K562 (cell line): ENCODE measurements around the gene CISD2. TPM values are rescaled to one million over a fixed set of nuclear protein-coding genes. Genes with fewer than 3 reads are reported as not detected.

Source experiments
- ADNP ChIP-seq: fragments of 200-800 bp; sonication (Bioruptor generic); IDR thresholded peaks from 2 replicates; pipeline ENCODE4 v1.6.1; 2016; ENCODE audit warnings: missing genetic modification characterization, missing compliant biosample characterization
- ARID1B ChIP-seq: fragments of 450-650 bp; IDR thresholded peaks from 2 replicates; pipeline ENCODE4 v1.6.1; 2016; ENCODE audit warnings: antibody characterized with exemption, mild to moderate bottlenecking, inconsistent platforms
- CEBPG ChIP-seq, 3 experiments: fragments of 200-800 bp in 1 of 3; sonication (Bioruptor generic) in 1 of 3; sonication (generic) in 1 of 3; formaldehyde crosslinking in 1 of 3; IDR thresholded peaks in 2 of 3; conservative IDR thresholded peaks in 1 of 3; 2 replicates each; pipeline versions ENCODE4 v1.6.1 to v1.8.0; 2016 to 2022; ENCODE audit warnings: missing compliant biosample characterization in 2 of 3, missing genetic modification characterization in 2 of 3, mild to moderate bottlenecking in 1 of 3, missing genetic modification reagents in 1 of 3
- DDX20 ChIP-seq: fragments of 450-650 bp; IDR thresholded peaks from 2 replicates; pipeline ENCODE4 v1.6.1; 2016; ENCODE audit warnings: missing genetic modification characterization, low read depth, mild to moderate bottlenecking, missing compliant biosample characterization, moderate library complexity
- DMBX1 ChIP-seq: fragments of 250-450 bp; sonication (Bioruptor Pico); IDR thresholded peaks from 2 replicates; pipeline ENCODE4 v1.8.0; 2022; ENCODE audit warnings: inconsistent platforms, mild to moderate bottlenecking, moderate library complexity, borderline replicate concordance
- ETV1 ChIP-seq: fragments of 450-650 bp; conservative IDR thresholded peaks from 2 replicates; pipeline ENCODE4 v1.6.1; 2016; ENCODE audit warnings: missing genetic modification characterization, control low read depth, low read depth, missing compliant biosample characterization
- HMG20A ChIP-seq: fragments of 450-650 bp; formaldehyde crosslinking; conservative IDR thresholded peaks from 2 replicates; pipeline ENCODE4 v1.4.0; 2020; ENCODE audit warnings: mild to moderate bottlenecking, mixed read lengths
- RBBP5 ChIP-seq: fragments of 200-600 bp; sonication (generic); IDR thresholded peaks from 2 replicates; pipeline ENCODE4 v1.6.1; 2012; ENCODE audit warnings: borderline replicate concordance, mild to moderate bottlenecking, low read length, control low read depth, inconsistent platforms; ENCODE audit not compliant: insufficient read depth, poor library complexity, severe bottlenecking
- RBM39 ChIP-seq: fragments of 200-400 bp; formaldehyde crosslinking; optimal IDR thresholded peaks from 2 replicates; pipeline ENCODE3; 2018; ENCODE audit warnings: low read depth, low read length
- RFX5 ChIP-seq: IDR thresholded peaks from 2 replicates; pipeline ENCODE4 v1.6.1; 2011; ENCODE audit warnings: low read depth, mild to moderate bottlenecking, improper control_type of control experiment, low read length
- TBP ChIP-seq: optimal IDR thresholded peaks from 2 replicates; pipeline ENCODE3; 2011; ENCODE audit warnings: low read depth, low read length, improper control_type of control experiment
- ZKSCAN1 ChIP-seq: fragments of 150-350 bp; IDR thresholded peaks from 2 replicates; pipeline ENCODE4 v1.6.1; 2016; ENCODE audit warnings: low read depth, low read length
- ZNF239 ChIP-seq: fragments of 250-450 bp; sonication (Bioruptor Pico); IDR thresholded peaks from 2 replicates; pipeline ENCODE4 v1.4.0; 2020; ENCODE audit warnings: mild to moderate bottlenecking
- ZNF316 ChIP-seq: fragments of 450-650 bp; IDR thresholded peaks from 2 replicates; pipeline ENCODE4 v1.6.1; 2016
- ZNF436 ChIP-seq: fragments of 250-450, 450-650 bp; sonication (Bioruptor Pico); formaldehyde crosslinking; IDR thresholded peaks from 2 replicates; pipeline ENCODE4 v1.7.0; 2020; ENCODE audit warnings: mild to moderate bottlenecking
- ZNF780A ChIP-seq: fragments of 250-450 bp; sonication (Bioruptor Pico); IDR thresholded peaks from 2 replicates; pipeline ENCODE4 v1.5.0; 2021; ENCODE audit warnings: mild to moderate bottlenecking
- polyA plus RNA-seq, 8 experiments: library from polyadenylated mRNA; depleted of rRNA in 4 of 8; stranded (reverse) in 5 of 8; unstranded in 3 of 8; fragments of >200 nt; fragmentation: Nextera tagmentation in 2 of 8; fragmentation: Illumina TruSeq in 1 of 8; extraction: Ambion mirVana in 2 of 8; extraction: Trizol in 1 of 8; gene quantifications; 2 replicates each; pipeline versions ENCODE4 v1.2.1 to v1.2.3, GENCODE V29; 2011 to 2014; ENCODE audit warnings: inconsistent platforms in 1 of 8, missing spikeins in 1 of 8
- total RNA-seq, 7 experiments: library from RNA; depleted of rRNA in 6 of 7; stranded (reverse); fragments of >200 nt in 6 of 7; fragmentation: Illumina TruSeq in 2 of 7; extraction: Trizol in 2 of 7; gene quantifications; 2 replicates each; pipeline versions ENCODE4 v1.2.1 to v1.2.3, GENCODE V29; 2011 to 2021; ENCODE audit warnings: low replicate concordance in 1 of 7
- TF ChIP-seq, protein P1 (sequence below), 3 experiments: IDR thresholded peaks in 2 of 3; conservative IDR thresholded peaks in 1 of 3; 2 replicates each; pipeline ENCODE4 v1.5.1; 2011 to 2012; ENCODE audit warnings: low read length in 3 of 3, mild to moderate bottlenecking in 3 of 3, control low read depth in 2 of 3, improper control_type of control experiment in 1 of 3, inconsistent platforms in 1 of 3, low read depth in 1 of 3, mixed read lengths in 1 of 3, moderate library complexity in 1 of 3; ENCODE audit not compliant: insufficient read depth in 2 of 3
- TF ChIP-seq, protein P2 (sequence below): fragments of 450-650 bp; formaldehyde crosslinking; IDR thresholded peaks from 2 replicates; pipeline ENCODE4 v1.4.0; 2020; ENCODE audit warnings: mild to moderate bottlenecking
- TF ChIP-seq, protein P3 (sequence below): fragments of 250-450 bp; sonication (Bioruptor Pico); IDR thresholded peaks from 2 replicates; pipeline ENCODE4 v1.4.0; 2020; ENCODE audit warnings: mild to moderate bottlenecking, moderate library complexity

The CISD2 gene
- total and polyA plus RNA-seq, 9 of the 15 experiments (the other 6 are each of a cell fraction or from before 2014, with no cell fraction given): 37.8 to 91.4 (median 59.8) TPM

DNA sequence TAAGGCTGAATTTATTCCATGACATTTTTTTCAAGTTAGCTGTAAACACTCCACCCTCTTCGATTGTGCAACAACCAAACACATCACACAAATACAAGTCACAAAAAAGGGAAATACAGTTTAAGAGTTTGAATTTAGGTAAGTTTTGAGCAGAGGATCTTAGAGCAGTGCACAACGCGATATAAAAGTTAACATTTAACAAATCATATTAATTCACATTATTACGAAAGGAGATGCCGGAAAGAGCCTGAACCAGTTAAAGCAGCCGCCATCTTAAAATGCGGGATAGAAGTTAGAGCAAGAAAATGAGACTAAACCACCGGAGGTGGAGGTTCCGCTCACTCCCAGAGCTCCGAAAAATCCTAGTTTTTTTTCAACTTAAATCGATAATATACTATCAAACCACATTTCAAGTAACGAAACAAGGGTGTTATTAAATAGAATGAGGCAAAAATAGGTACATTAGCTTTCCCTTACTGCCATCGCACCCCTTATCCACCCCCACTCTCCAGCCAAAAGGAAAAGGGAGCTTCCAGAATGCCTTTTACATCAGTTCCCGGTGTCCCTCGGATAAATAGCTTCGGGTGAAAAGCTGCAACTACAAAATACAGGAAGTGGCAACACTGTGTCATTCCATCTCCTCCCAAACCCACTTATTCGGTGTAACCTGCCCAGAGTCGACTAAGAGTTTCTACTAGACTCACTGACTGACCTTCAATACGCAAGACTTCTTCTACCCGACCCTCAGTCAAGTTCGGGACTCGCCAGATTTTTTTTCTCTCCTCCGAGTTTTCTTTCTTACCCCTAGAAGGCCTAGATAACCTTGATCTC, 43.3 kb upstream of the CISD2 start (continued):
- TF ChIP-seq TBP: peak; percentile 10
- TF ChIP-seq DMBX1: no peak
- TF ChIP-seq, protein P1, sequence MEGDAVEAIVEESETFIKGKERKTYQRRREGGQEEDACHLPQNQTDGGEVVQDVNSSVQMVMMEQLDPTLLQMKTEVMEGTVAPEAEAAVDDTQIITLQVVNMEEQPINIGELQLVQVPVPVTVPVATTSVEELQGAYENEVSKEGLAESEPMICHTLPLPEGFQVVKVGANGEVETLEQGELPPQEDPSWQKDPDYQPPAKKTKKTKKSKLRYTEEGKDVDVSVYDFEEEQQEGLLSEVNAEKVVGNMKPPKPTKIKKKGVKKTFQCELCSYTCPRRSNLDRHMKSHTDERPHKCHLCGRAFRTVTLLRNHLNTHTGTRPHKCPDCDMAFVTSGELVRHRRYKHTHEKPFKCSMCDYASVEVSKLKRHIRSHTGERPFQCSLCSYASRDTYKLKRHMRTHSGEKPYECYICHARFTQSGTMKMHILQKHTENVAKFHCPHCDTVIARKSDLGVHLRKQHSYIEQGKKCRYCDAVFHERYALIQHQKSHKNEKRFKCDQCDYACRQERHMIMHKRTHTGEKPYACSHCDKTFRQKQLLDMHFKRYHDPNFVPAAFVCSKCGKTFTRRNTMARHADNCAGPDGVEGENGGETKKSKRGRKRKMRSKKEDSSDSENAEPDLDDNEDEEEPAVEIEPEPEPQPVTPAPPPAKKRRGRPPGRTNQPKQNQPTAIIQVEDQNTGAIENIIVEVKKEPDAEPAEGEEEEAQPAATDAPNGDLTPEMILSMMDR (IDR thresholded peaks at IDR 0.05 in 2 of 3, conservative IDR thresholded peaks at IDR 0.05 in 1 of 3; ENCODE audit: insufficient read depth in 2 of 3, low read depth in 1 of 3, low read length in 3 of 3): no peak
- no peak for TF ChIP-seq ZNF239
- TF ChIP-seq, protein P2, sequence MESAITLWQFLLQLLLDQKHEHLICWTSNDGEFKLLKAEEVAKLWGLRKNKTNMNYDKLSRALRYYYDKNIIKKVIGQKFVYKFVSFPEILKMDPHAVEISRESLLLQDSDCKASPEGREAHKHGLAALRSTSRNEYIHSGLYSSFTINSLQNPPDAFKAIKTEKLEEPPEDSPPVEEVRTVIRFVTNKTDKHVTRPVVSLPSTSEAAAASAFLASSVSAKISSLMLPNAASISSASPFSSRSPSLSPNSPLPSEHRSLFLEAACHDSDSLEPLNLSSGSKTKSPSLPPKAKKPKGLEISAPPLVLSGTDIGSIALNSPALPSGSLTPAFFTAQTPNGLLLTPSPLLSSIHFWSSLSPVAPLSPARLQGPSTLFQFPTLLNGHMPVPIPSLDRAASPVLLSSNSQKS (CRISPR knock-in tag): no peak
- TF ChIP-seq ZNF436 (CRISPR knock-in tag): no peak
- no peak for TF ChIP-seq ADNP (tag)
- TF ChIP-seq ZKSCAN1: no peak
- no peak for TF ChIP-seq ZNF316
- peak; percentile 10; the same call in 1 of the 2 replicates for TF ChIP-seq ETV1 (tag)
- no peak for TF ChIP-seq ARID1B
- peak; percentile 87 for TF ChIP-seq CEBPG (CRISPR knock-in tag; IDR thresholded peaks at IDR 0.05)
- peak; percentile 91 to 99 for TF ChIP-seq CEBPG (tag; conservative IDR thresholded peaks at IDR 0.05 in 1 of 2, IDR thresholded peaks at IDR 0.05 in 1 of 2)
- no peak for TF ChIP-seq RFX5
- TF ChIP-seq ZNF780A (CRISPR knock-in tag): no peak
- TF ChIP-seq, protein P3, sequence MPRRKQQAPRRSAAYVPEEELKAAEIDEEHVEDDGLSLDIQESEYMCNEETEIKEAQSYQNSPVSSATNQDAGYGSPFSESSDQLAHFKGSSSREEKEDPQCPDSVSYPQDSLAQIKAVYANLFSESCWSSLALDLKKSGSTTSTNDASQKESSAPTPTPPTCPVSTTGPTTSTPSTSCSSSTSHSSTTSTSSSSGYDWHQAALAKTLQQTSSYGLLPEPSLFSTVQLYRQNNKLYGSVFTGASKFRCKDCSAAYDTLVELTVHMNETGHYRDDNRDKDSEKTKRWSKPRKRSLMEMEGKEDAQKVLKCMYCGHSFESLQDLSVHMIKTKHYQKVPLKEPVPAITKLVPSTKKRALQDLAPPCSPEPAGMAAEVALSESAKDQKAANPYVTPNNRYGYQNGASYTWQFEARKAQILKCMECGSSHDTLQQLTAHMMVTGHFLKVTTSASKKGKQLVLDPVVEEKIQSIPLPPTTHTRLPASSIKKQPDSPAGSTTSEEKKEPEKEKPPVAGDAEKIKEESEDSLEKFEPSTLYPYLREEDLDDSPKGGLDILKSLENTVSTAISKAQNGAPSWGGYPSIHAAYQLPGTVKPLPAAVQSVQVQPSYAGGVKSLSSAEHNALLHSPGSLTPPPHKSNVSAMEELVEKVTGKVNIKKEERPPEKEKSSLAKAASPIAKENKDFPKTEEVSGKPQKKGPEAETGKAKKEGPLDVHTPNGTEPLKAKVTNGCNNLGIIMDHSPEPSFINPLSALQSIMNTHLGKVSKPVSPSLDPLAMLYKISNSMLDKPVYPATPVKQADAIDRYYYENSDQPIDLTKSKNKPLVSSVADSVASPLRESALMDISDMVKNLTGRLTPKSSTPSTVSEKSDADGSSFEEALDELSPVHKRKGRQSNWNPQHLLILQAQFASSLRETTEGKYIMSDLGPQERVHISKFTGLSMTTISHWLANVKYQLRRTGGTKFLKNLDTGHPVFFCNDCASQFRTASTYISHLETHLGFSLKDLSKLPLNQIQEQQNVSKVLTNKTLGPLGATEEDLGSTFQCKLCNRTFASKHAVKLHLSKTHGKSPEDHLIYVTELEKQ: no peak
- no peak for TF ChIP-seq RBBP5
- TF ChIP-seq HMG20A (CRISPR knock-in tag): no peak
- TF ChIP-seq RBM39: no peak
- no peak for TF ChIP-seq DDX20
